DND-41 (cell line): Measurements from ENCODE around the gene KDM1A.

Experiments used
- EZH2 ChIP-seq: IDR thresholded peaks from 3 replicates; pipeline ENCODE4 v1.6.1; 2012; ENCODE audit warnings: borderline replicate concordance, low read depth, mild to moderate bottlenecking, moderate library complexity, low read length, inconsistent platforms; ENCODE audit not compliant: severe bottlenecking
- TF ChIP-seq, protein P1 (sequence below): IDR thresholded peaks from 2 replicates; pipeline ENCODE4 v1.5.1; 2012; ENCODE audit warnings: borderline replicate concordance, low read length, moderate library complexity, mild to moderate bottlenecking; ENCODE audit not compliant: poor library complexity, severe bottlenecking; ENCODE audit errors: extremely low read depth

GRCh38 chr1:22975694-22976093 is 43.6 kb upstream of the KDM1A start:
- TF ChIP-seq, protein P1, sequence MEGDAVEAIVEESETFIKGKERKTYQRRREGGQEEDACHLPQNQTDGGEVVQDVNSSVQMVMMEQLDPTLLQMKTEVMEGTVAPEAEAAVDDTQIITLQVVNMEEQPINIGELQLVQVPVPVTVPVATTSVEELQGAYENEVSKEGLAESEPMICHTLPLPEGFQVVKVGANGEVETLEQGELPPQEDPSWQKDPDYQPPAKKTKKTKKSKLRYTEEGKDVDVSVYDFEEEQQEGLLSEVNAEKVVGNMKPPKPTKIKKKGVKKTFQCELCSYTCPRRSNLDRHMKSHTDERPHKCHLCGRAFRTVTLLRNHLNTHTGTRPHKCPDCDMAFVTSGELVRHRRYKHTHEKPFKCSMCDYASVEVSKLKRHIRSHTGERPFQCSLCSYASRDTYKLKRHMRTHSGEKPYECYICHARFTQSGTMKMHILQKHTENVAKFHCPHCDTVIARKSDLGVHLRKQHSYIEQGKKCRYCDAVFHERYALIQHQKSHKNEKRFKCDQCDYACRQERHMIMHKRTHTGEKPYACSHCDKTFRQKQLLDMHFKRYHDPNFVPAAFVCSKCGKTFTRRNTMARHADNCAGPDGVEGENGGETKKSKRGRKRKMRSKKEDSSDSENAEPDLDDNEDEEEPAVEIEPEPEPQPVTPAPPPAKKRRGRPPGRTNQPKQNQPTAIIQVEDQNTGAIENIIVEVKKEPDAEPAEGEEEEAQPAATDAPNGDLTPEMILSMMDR = no peak
- TF ChIP-seq EZH2 = no peak
